Esophagus squamous epithelium (tissue), 5 donors: ENCODE measurements around the gene PRSS56. TPM values are rescaled to one million over a fixed set of nuclear protein-coding genes. Genes with fewer than 3 reads are reported as not detected.

ENCODE experiments used
- DNase-seq: peaks from one replicate; lab custom pipeline; 2025; lab: John Stamatoyannopoulos, UW
- H3K27ac ChIP-seq, 4 donors: fragments of 200-600 bp; sonication (generic); one replicate each; pipeline ENCODE4 v1.5.1; 2016 to 2019; ENCODE audit warnings: mild to moderate bottlenecking in 1 of 4
- H3K27me3 ChIP-seq, 4 donors: fragments of 200-600 bp; sonication (generic); 1 replicate in 3 of 4; 2 replicates in 1 of 4; pipeline versions ENCODE4 v1.5.1 to v1.6.0; 2017 to 2021; ENCODE audit warnings: antibody characterized with exemption in 1 of 4
- H3K36me3 ChIP-seq, 3 donors: fragments of 200-600 bp; sonication (generic); one replicate each; pipeline ENCODE4 v1.5.1; 2016 to 2019
- H3K4me1 ChIP-seq, 3 donors: fragments of 200-600 bp; sonication (generic); one replicate each; pipeline ENCODE4 v1.5.1; 2017 to 2019
- H3K4me3 ChIP-seq, 4 donors: fragments of 200-600 bp; sonication (generic); 1 replicate in 3 of 4; 2 replicates in 1 of 4; pipeline ENCODE4 v1.5.1; 2016 to 2019; ENCODE audit warnings: mild to moderate bottlenecking in 2 of 4, moderate library complexity in 1 of 4
- H3K9me3 ChIP-seq, 3 donors: fragments of 200-600 bp; sonication (generic); one replicate each; pipeline ENCODE4 v1.5.1; 2016 to 2019
- CTCF ChIP-seq, 6 experiments: fragments of 450-650 bp in 4 of 6; fragments of 200-600 bp in 2 of 6; sonication (generic) in 2 of 6; IDR thresholded peaks; one replicate each; pipeline ENCODE4 v1.5.1; 2016 to 2019; ENCODE audit warnings: antibody characterized with exemption in 6 of 6, mild to moderate bottlenecking in 4 of 6, moderate library complexity in 4 of 6
- POLR2A ChIP-seq, 4 donors: fragments of 450-650 bp; IDR thresholded peaks; one replicate each; pipeline ENCODE4 v1.6.1; 2017; ENCODE audit warnings: antibody characterized with exemption in 4 of 4, mild to moderate bottlenecking in 4 of 4, moderate library complexity in 3 of 4
- WGBS, 2 donors: methylation state at CpG; one replicate each; pipeline ENCODE4 v1.1.5; 2018; 5-methylcytosine and 5-hydroxymethylcytosine counted together
- intact Hi-C: fragments of 100-400 bp; cut with DNase I; formaldehyde crosslinking; loops from one replicate; pipeline ENCODE4 v1.15.0; 2022
- total RNA-seq, 4 donors: library from RNA; depleted of rRNA; stranded (reverse); fragments of >200 nt; gene quantifications; one replicate each; pipeline ENCODE4 v1.1.0, GENCODE V29; 2016
- donor health status: DM: yes; HTN: yes; CAD: no.

Gene PRSS56
- total RNA-seq, 4 donors from 2014 or later, result not detected

- no peak for DNase-seq
- TF ChIP-seq POLR2A (IDR thresholded peaks at IDR 0.05) (no peak), CTCF (IDR thresholded peaks at IDR 0.05) (no peak)
These were observed 38.7 kb upstream of the PRSS56 start for GRCh38 chr2:232481322-232482140.

GRCh38 chr2:232482301-232483238, 37.6 kb upstream of the PRSS56 start:
- intact Hi-C loops, result no loop called here
- Histone ChIP-seq H3K4me3 (no peak overlapping the region), H3K9me3 (no peaks in the 10 kb centered on the region), H3K27me3 (peaks cover 0 to 89% (median 12%) of the 10 kb centered on the region in 4 donors), H3K36me3 (no peaks in the 10 kb centered on the region), H3K4me1 (peaks cover 8 to 25% (median 24%) of the 10 kb centered on the region in 3 donors), H3K27ac (no peak overlapping the region)
- 81 to 82% methylated on average over 11 to 16 of the region's 31 CpGs for WGBS, 2 donors
- no peak for DNase-seq
- no peak for TF ChIP-seq POLR2A (IDR thresholded peaks at IDR 0.05)
- TF ChIP-seq CTCF (IDR thresholded peaks at IDR 0.05), result no peak

More at GRCh38 chr2:232481322-232482140, 38.7 kb upstream of the PRSS56 start:
- Histone ChIP-seq H3K27me3 (peaks cover 0 to 87% (median 8%) of the 10 kb centered on the region in 4 donors), H3K4me1 (peaks cover 3 to 15% (median 14%) of the 10 kb centered on the region in 3 donors), H3K27ac (no peak overlapping the region), H3K4me3 (no peak overlapping the region), H3K9me3 (no peaks in the 10 kb centered on the region), H3K36me3 (no peaks in the 10 kb centered on the region)
- WGBS, 2 donors, result 78 to 83% methylated on average over 6 to 14 of the region's 29 CpGs
- intact Hi-C loops, result no loop called here

- no peak overlapping the region for H3K27ac ChIP-seq
- H3K9me3 ChIP-seq, result no peaks in the 10 kb centered on the region
- H3K36me3 ChIP-seq, result no peaks in the 10 kb centered on the region
- H3K4me1 ChIP-seq, result peaks cover 8 to 31% (median 27%) of the 10 kb centered on the region in 3 donors
- no peak overlapping the region for H3K4me3 ChIP-seq
- WGBS, 2 donors, result 89% methylated on average over 6 of the region's 10 CpGs; no CpG with 5 or more reads in 1 of the 2 donors
- H3K27me3 ChIP-seq, result peaks cover 0 to 94% (median 14%) of the 10 kb centered on the region in 4 donors
- TF ChIP-seq CTCF (IDR thresholded peaks at IDR 0.05), result no peak
- no peak for TF ChIP-seq POLR2A (IDR thresholded peaks at IDR 0.05)
- intact Hi-C loops, result no loop called here
- no peak for DNase-seq
These were observed 36.8 kb upstream of the PRSS56 start for GRCh38 chr2:232483311-232483922.

GRCh38 chr2:232483923-232484627, 36.1 kb upstream of the PRSS56 start:
- H3K4me1 ChIP-seq, result peaks cover 8 to 31% (median 27%) of the 10 kb centered on the region in 3 donors
- TF ChIP-seq CTCF (IDR thresholded peaks at IDR 0.05) (no peak), POLR2A (IDR thresholded peaks at IDR 0.05) (no peak)
- H3K36me3 ChIP-seq, result no peaks in the 10 kb centered on the region
- no peak overlapping the region for H3K27ac ChIP-seq
- DNase-seq, result no peak
- 91 to 94% methylated on average over 3 to 4 of the region's 19 CpGs for WGBS, 2 donors
- no peak overlapping the region for H3K4me3 ChIP-seq
- intact Hi-C loops, result no loop called here
- no peaks in the 10 kb centered on the region for H3K9me3 ChIP-seq
- H3K27me3 ChIP-seq, result peaks cover 0 to 99% (median 14%) of the 10 kb centered on the region in 4 donors
